ENCODE data around the gene PTH2. TPM values are rescaled to one million over a fixed set of nuclear protein-coding genes. Genes with fewer than 3 reads are reported as not detected.

The PTH2 gene
- total and polyA plus RNA-seq, 2 donors (not counting 3 experiments of a cell fraction or from before 2014, with no cell fraction given), result not detected

GRCh38 chr19:49408816-49409440 is 14.3 kb downstream of the PTH2 start:
- no peak for TF ChIP-seq FOS (IDR thresholded peaks at IDR 0.05; ENCODE audit: borderline replicate concordance, insufficient read depth, low read length)
- no peak for TF ChIP-seq EZH2 (IDR thresholded peaks at IDR 0.05; ENCODE audit: borderline replicate concordance, low read depth, low read length, severe bottlenecking)
- no peak for TF ChIP-seq POLR2A (IDR thresholded peaks at IDR 0.05; ENCODE audit: low read depth, low read length)
- TF ChIP-seq MYC (IDR thresholded peaks at IDR 0.05; ENCODE audit: low read depth, low read length), result no peak
- no peak for TF ChIP-seq JUN (IDR thresholded peaks at IDR 0.05; ENCODE audit: borderline replicate concordance, insufficient read depth, insufficient read length, low read depth)
- TF ChIP-seq, protein P1, sequence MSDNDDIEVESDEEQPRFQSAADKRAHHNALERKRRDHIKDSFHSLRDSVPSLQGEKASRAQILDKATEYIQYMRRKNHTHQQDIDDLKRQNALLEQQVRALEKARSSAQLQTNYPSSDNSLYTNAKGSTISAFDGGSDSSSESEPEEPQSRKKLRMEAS (IDR thresholded peaks at IDR 0.05; ENCODE audit: insufficient read depth, insufficient read length), result no peak
- no peak for TF ChIP-seq POLR2AphosphoS5 (IDR thresholded peaks at IDR 0.05; ENCODE audit: insufficient read depth, low read depth, low read length)
- TF ChIP-seq GATA2 (IDR thresholded peaks at IDR 0.05; ENCODE audit: insufficient read depth, insufficient read length, low read depth, low read length), result no peak
- TF ChIP-seq CTCF (IDR thresholded peaks at IDR 0.05; ENCODE audit: extremely low read depth in 1 of 2, insufficient read depth in 1 of 2, low read depth in 1 of 2, low read length in 2 of 2), result no peak
- Histone ChIP-seq H3K4me1 (ENCODE audit: control insufficient read depth, extremely low read depth, insufficient read depth, low read length) (no peaks in the 10 kb centered on the region), H3K79me2 (ENCODE audit: control insufficient read depth, insufficient read depth, low read length) (no peaks in the 10 kb centered on the region), H3K9me3 (replicated peaks; ENCODE audit: control insufficient read depth, insufficient read depth, low read length) (no peaks in the 10 kb centered on the region), H3K9me1 (replicated peaks; ENCODE audit: control insufficient read depth, extremely low read depth, insufficient read depth, low read length) (no peaks in the 10 kb centered on the region), H3K27ac (ENCODE audit: insufficient read depth, low read depth, low read length) (no peak overlapping the region), H3K27me3 (ENCODE audit: control insufficient read depth in 2 of 2, insufficient read depth in 2 of 2, low read length in 2 of 2) (no peaks in the 10 kb centered on the region), H2AFZ (ENCODE audit: low read depth, low read length) (no peak overlapping the region), H3K4me3 (replicated peaks in 1 of 3; ENCODE audit: insufficient read depth in 1 of 3, low read depth in 1 of 3, low read length in 3 of 3) (no peak overlapping the region), H3K9ac (replicated peaks; ENCODE audit: extremely low read depth, insufficient read depth, low read length) (no peak overlapping the region), H4K20me1 (replicated peaks; ENCODE audit: control insufficient read depth, extremely low read depth, insufficient read depth, low read length) (no peaks in the 10 kb centered on the region), H3K36me3 (ENCODE audit: control insufficient read depth in 2 of 2, extremely low read depth in 1 of 2, insufficient read depth in 2 of 2, low read length in 2 of 2) (no peaks in the 10 kb centered on the region), H3K4me2 (ENCODE audit: insufficient read depth, low read length) (no peak overlapping the region)
- dilution Hi-C loops (cut with MboI; ENCODE audit: extremely low pct_ligation_motif_present, low sequenced_read_pairs), result no loop called here
- no peak for FAIRE-seq
- intact Hi-C loops (cut with micrococcal nuclease), result no loop called here
- no peak for DNase-seq (ENCODE audit: low read depth, low spot score)
- CTCF ChIA-PET, result interaction anchor here (0.9 kb wide), 1 partner anchor 17 kb away, joined by 3 read pairs; no protein-coding TSS in a partner anchor
- POLR2A ChIA-PET, result no interaction called here
- BruUV-seq (replicated peaks), result no TSS peak
